Measurements from ENCODE around the gene GAS2L2. TPM values are rescaled to one million over a fixed set of nuclear protein-coding genes. Genes with fewer than 3 reads are reported as not detected.
A peak's percentile ranks its signal among the peaks of the same experiment; 100 is the strongest.

GAS2L2 gene
- not detected in 2 replicates for total RNA-seq (ENCODE audit: low replicate concordance)

- DNase-seq (ENCODE audit: low read depth), result no peak
- H3K4me3 ChIP-seq (ENCODE audit: low read depth, low read length), result no peak within 1 kb of the TSS
- no peak for TF ChIP-seq CTCF (IDR thresholded peaks at IDR 0.05; ENCODE audit: insufficient read depth, low read length)
Measured at GRCh38 chr17:35752945-35753764, at the start of gene GAS2L2. GAS2L2 (minus strand) TSS chr17:35753239; CDS start chr17:35752850, 389 bp downstream.

GRCh38 chr17:35801583-35802224 lies 48.7 kb upstream of the GAS2L2 start:
- TF ChIP-seq CTCF (IDR thresholded peaks at IDR 0.05; ENCODE audit: insufficient read depth, low read length), result no peak
- DNase-seq (ENCODE audit: low read depth), result peak; percentile 86
- H3K4me3 ChIP-seq (ENCODE audit: low read depth, low read length), result no peak overlapping the region

GRCh38 chr17:35799942-35800341 lies 46.9 kb upstream of the GAS2L2 start:
- H3K4me3 ChIP-seq (ENCODE audit: low read depth, low read length), result no peak overlapping the region
- TF ChIP-seq CTCF (IDR thresholded peaks at IDR 0.05; ENCODE audit: insufficient read depth, low read length), result no peak
- peak; percentile 71 for DNase-seq (ENCODE audit: low read depth)

- no peak overlapping the region for H3K4me3 ChIP-seq (ENCODE audit: low read depth, low read length)
- DNase-seq (ENCODE audit: low read depth), result no peak
- no peak for TF ChIP-seq CTCF (IDR thresholded peaks at IDR 0.05; ENCODE audit: insufficient read depth, low read length)
Measured at GRCh38 chr17:35797918-35798317, 44.9 kb upstream of the GAS2L2 start.

- DNase-seq (ENCODE audit: low read depth), result no peak
- H3K4me3 ChIP-seq (ENCODE audit: low read depth, low read length), result no peak overlapping the region
- TF ChIP-seq CTCF (IDR thresholded peaks at IDR 0.05; ENCODE audit: insufficient read depth, low read length), result no peak
Measured at GRCh38 chr17:35797370-35797769, 44.3 kb upstream of the GAS2L2 start.

- H3K4me3 ChIP-seq (ENCODE audit: low read depth, low read length), result no peak overlapping the region
- TF ChIP-seq CTCF (IDR thresholded peaks at IDR 0.05; ENCODE audit: insufficient read depth, low read length), result no peak
- DNase-seq (ENCODE audit: low read depth), result no peak
Measured at GRCh38 chr17:35796942-35797341, 43.9 kb upstream of the GAS2L2 start.
